HepG2 (cell line): ENCODE measurements around the gene SYT1. TPM values are rescaled to one million over a fixed set of nuclear protein-coding genes. Genes with fewer than 3 reads are reported as not detected.

Experiments used
- FOXM1 ChIP-seq: sonication (generic); formaldehyde crosslinking; IDR thresholded peaks from 2 replicates; pipeline ENCODE4 v1.5.0; 2020; ENCODE audit warnings: missing genetic modification reagents
- HDAC6 ChIP-seq: fragments of 200-600 bp; sonication (generic); IDR thresholded peaks from 2 replicates; pipeline ENCODE4 v1.7.0; 2017; ENCODE audit warnings: mild to moderate bottlenecking, antibody characterized with exemption, low read length, low read depth
- HES4 ChIP-seq: sonication (generic); formaldehyde crosslinking; IDR thresholded peaks from 2 replicates; pipeline ENCODE4 v1.9.0; 2021; ENCODE audit warnings: mild to moderate bottlenecking, missing genetic modification reagents, borderline replicate concordance
- HOXA3 ChIP-seq: sonication (generic); formaldehyde crosslinking; IDR thresholded peaks from 2 replicates; pipeline ENCODE4 v1.5.0; 2020; ENCODE audit warnings: missing genetic modification reagents
- KMT2A ChIP-seq: sonication (generic); formaldehyde crosslinking; IDR thresholded peaks from 2 replicates; pipeline ENCODE4 v1.4.0; 2020; ENCODE audit warnings: missing genetic modification reagents
- MLLT10 ChIP-seq: sonication (generic); formaldehyde crosslinking; IDR thresholded peaks from 2 replicates; pipeline ENCODE4 v1.4.0; 2020; ENCODE audit warnings: missing genetic modification reagents
- NCOR1 ChIP-seq: fragments of 200-600 bp; sonication (generic); IDR thresholded peaks from 2 replicates; pipeline ENCODE4 v1.7.0; 2017; ENCODE audit warnings: antibody characterized with exemption, low read length, borderline replicate concordance
- POLR2AphosphoS5 ChIP-seq: IDR thresholded peaks from 2 replicates; pipeline ENCODE4 v1.6.1; 2012; ENCODE audit warnings: low read depth, low read length
- RCOR2 ChIP-seq: IDR thresholded peaks from 2 replicates; pipeline ENCODE4 v1.6.1; 2016; ENCODE audit warnings: missing biosample characterization, missing genetic modification reagents
- REST ChIP-seq, 2 experiments: IDR thresholded peaks; 2 replicates each; pipeline ENCODE4 v1.6.1; 2011 to 2012; ENCODE audit warnings: low read length in 2 of 2, borderline replicate concordance in 1 of 2, low read depth in 1 of 2, mild to moderate bottlenecking in 1 of 2, moderate library complexity in 1 of 2
- SMAD9 ChIP-seq: sonication (generic); formaldehyde crosslinking; IDR thresholded peaks from 2 replicates; pipeline ENCODE4 v1.5.1; 2020; ENCODE audit warnings: mild to moderate bottlenecking, missing genetic modification reagents
- SMYD3 ChIP-seq: sonication (generic); formaldehyde crosslinking; IDR thresholded peaks from 2 replicates; pipeline ENCODE4 v1.8.1; 2023; ENCODE audit warnings: mild to moderate bottlenecking, missing genetic modification reagents
- TARDBP ChIP-seq: sonication (generic); formaldehyde crosslinking; IDR thresholded peaks from 2 replicates; pipeline ENCODE4 v1.8.0; 2022; ENCODE audit warnings: mild to moderate bottlenecking, missing genetic modification reagents
- TOE1 ChIP-seq: sonication (generic); formaldehyde crosslinking; IDR thresholded peaks from 2 replicates; pipeline ENCODE4 v1.4.0; 2020; ENCODE audit warnings: mild to moderate bottlenecking, missing genetic modification reagents
- U2AF1 ChIP-seq: fragments of 200-400 bp; formaldehyde crosslinking; optimal IDR thresholded peaks from 2 replicates; pipeline ENCODE3; 2017; ENCODE audit warnings: mild to moderate bottlenecking, low read depth, low read length
- ZBTB33 ChIP-seq: sonication (generic); formaldehyde crosslinking; IDR thresholded peaks from 2 replicates; pipeline ENCODE4 v1.4.0; 2020; ENCODE audit warnings: missing genetic modification reagents
- ZNF282 ChIP-seq: fragments of 450-650 bp; IDR thresholded peaks from 2 replicates; pipeline ENCODE4 v1.6.1; 2018; ENCODE audit not compliant: partially characterized antibody
- ZNF570 ChIP-seq: sonication (generic); formaldehyde crosslinking; IDR thresholded peaks from 2 replicates; pipeline ENCODE4 v1.4.0; 2020; ENCODE audit warnings: mild to moderate bottlenecking, missing genetic modification reagents, borderline replicate concordance
- ZNF574 ChIP-seq: sonication (generic); formaldehyde crosslinking; IDR thresholded peaks from 2 replicates; pipeline ENCODE4 v1.4.0; 2020; ENCODE audit warnings: missing genetic modification reagents
- ZNF598 ChIP-seq: sonication (generic); formaldehyde crosslinking; IDR thresholded peaks from 2 replicates; pipeline ENCODE4 v1.5.1; 2020; ENCODE audit warnings: mild to moderate bottlenecking, missing genetic modification reagents, borderline replicate concordance
- ZSCAN22 ChIP-seq: sonication (generic); formaldehyde crosslinking; IDR thresholded peaks from 2 replicates; pipeline ENCODE4 v1.4.0; 2020; ENCODE audit warnings: mild to moderate bottlenecking, missing genetic modification reagents
- polyA plus RNA-seq, 8 experiments: library from polyadenylated mRNA; depleted of rRNA in 3 of 8; stranded (reverse) in 7 of 8; unstranded in 1 of 8; fragments of >200 nt; fragmentation: Illumina TruSeq in 4 of 8; extraction: Trizol in 4 of 8; gene quantifications; 2 replicates each; pipeline versions ENCODE4 v1.2.1 to v1.2.3, GENCODE V29; 2011 to 2016; ENCODE audit warnings: low read depth in 4 of 8, missing spikeins in 1 of 8, mixed read lengths in 1 of 8; ENCODE audit not compliant: insufficient read depth in 1 of 8
- total RNA-seq, 5 experiments: library from RNA; depleted of rRNA; stranded (reverse); fragments of >200 nt; fragmentation: Illumina TruSeq; extraction: Trizol; gene quantifications; 2 replicates each; pipeline ENCODE4 v1.2.3, GENCODE V29; 2016; ENCODE audit warnings: low read depth in 1 of 5
- TF ChIP-seq, protein P1 (sequence below): IDR thresholded peaks from 2 replicates; pipeline ENCODE4 v1.6.1; 2012; ENCODE audit warnings: low read depth, low read length, improper control_type of control experiment

SYT1 gene
- total and polyA plus RNA-seq, 2 of the 13 experiments (the other 11 are each of a cell fraction or from before 2014, with no cell fraction given): not detected

DNA sequence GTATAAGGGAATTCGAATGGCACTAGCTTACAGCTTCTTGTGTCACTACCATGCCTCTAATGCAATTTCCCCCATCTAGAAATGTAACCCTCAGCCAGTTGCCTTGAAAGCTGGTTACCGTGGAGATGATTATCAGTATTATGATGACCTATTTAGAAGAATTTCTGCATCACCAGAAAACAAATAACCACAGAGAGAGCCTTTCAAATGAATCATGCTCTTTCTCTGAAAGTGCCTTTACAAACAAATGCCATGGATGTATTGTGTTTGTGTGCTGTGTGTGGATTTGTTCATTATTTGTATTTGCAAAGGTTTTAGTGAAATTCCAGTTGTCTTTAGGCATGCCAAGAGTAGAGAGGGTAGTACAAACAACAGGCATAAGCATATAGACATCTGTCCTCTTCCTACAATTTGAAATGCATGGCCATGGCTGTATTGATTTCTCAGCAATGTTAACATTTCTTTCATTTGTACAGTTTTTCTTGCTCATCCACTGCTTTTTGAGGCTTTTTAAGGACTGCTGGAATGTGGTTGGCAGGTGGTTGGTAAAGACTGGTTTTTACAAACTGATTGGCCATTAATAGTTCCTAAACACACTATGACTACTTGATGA, 559.6 kb downstream of the SYT1 start (continued):
- TF ChIP-seq ZSCAN22 (CRISPR knock-in tag) (no peak), TARDBP (CRISPR knock-in tag) (no peak), RCOR2 (CRISPR knock-in tag) (0 out of 2 replicates have a peak, but pooled peaks have one; percentile 18), SMYD3 (CRISPR knock-in tag) (no peak), POLR2AphosphoS5 (no peak), ZNF282 (no peak), HOXA3 (CRISPR knock-in tag) (no peak), MLLT10 (CRISPR knock-in tag) (no peak), SMAD9 (CRISPR knock-in tag) (no peak), TOE1 (no peak), KMT2A (CRISPR knock-in tag) (no peak), ZNF598 (CRISPR knock-in tag) (no peak), U2AF1 (no peak), ZNF574 (no peak), ZNF570 (CRISPR knock-in tag) (no peak), HDAC6 (no peak), ZBTB33 (CRISPR knock-in tag) (no peak), FOXM1 (CRISPR knock-in tag) (no peak), NCOR1 (no peak), HES4 (CRISPR knock-in tag) (no peak), REST (IDR thresholded peaks at IDR 0.05; ENCODE audit: borderline replicate concordance in 1 of 2, low read depth in 1 of 2, low read length in 2 of 2) (no peak)
- TF ChIP-seq, protein P1, sequence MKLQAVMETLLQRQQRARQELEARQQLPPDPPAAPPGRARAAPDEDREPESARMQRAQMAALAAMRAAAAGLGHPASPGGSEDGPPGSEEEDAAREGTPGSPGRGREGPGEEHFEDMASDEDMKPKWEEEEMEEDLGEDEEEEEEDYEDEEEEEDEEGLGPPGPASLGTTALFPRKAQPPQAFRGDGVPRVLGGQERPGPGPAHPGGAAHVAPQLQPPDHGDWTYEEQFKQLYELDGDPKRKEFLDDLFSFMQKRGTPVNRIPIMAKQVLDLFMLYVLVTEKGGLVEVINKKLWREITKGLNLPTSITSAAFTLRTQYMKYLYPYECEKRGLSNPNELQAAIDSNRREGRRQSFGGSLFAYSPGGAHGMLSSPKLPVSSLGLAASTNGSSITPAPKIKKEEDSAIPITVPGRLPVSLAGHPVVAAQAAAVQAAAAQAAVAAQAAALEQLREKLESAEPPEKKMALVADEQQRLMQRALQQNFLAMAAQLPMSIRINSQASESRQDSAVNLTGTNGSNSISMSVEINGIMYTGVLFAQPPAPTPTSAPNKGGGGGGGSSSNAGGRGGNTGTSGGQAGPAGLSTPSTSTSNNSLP: peak; percentile 88
